Osteoblast (primary cell): ENCODE results near the gene MFSD6. TPM values are rescaled to one million over a fixed set of nuclear protein-coding genes. Genes with fewer than 3 reads are reported as not detected.

ENCODE experiments used
- DNase-seq: peaks from one replicate; pipeline ENCODE4 v3.0.0; 2011; ENCODE audit warnings: low spot score, mixed read lengths; ENCODE audit not compliant: insufficient read length; ENCODE audit errors: missing footprints
- H2AFZ ChIP-seq: 2 replicates; pipeline ENCODE4 v1.6.0; 2011; ENCODE audit warnings: mild to moderate bottlenecking, low read length
- H3K27ac ChIP-seq: 2 replicates; pipeline ENCODE4 v1.5.1; 2011; ENCODE audit warnings: mild to moderate bottlenecking, low read depth, low read length, moderate library complexity
- H3K27me3 ChIP-seq: 2 replicates; pipeline ENCODE4 v1.6.0; 2012; ENCODE audit warnings: mild to moderate bottlenecking, control low read depth, inconsistent platforms, low read length, moderate library complexity; ENCODE audit not compliant: insufficient read depth
- H3K36me3 ChIP-seq: 2 replicates; pipeline ENCODE4 v1.5.1; 2011; ENCODE audit warnings: mild to moderate bottlenecking, low read length, control low read depth, moderate library complexity; ENCODE audit not compliant: insufficient read depth
- H3K4me1 ChIP-seq: 2 replicates; pipeline ENCODE4 v1.5.1; 2011; ENCODE audit warnings: mild to moderate bottlenecking, low read length, control low read depth, moderate library complexity; ENCODE audit not compliant: insufficient read depth
- H3K4me2 ChIP-seq: 2 replicates; pipeline ENCODE4 v1.6.0; 2011; ENCODE audit warnings: mild to moderate bottlenecking, low read length; ENCODE audit not compliant: insufficient read depth
- H3K4me3 ChIP-seq: fragments of 200-600 bp; sonication (generic); 3 replicates; pipeline ENCODE4 v1.5.1; 2012; ENCODE audit warnings: mild to moderate bottlenecking, low read length, inconsistent platforms; ENCODE audit not compliant: insufficient read depth
- H3K79me2 ChIP-seq: 2 replicates; pipeline ENCODE4 v1.6.0; 2012; ENCODE audit warnings: mild to moderate bottlenecking, low read length, control low read depth, inconsistent platforms; ENCODE audit not compliant: insufficient read depth
- H3K9me3 ChIP-seq: 2 replicates; pipeline ENCODE4 v1.5.1; 2011; ENCODE audit warnings: low read depth, low read length, control low read depth
- H4K20me1 ChIP-seq: 2 replicates; pipeline ENCODE4 v1.6.0; 2012; ENCODE audit warnings: mild to moderate bottlenecking, low read length, control low read depth; ENCODE audit not compliant: insufficient read depth
- total RNA-seq: library from RNA; depleted of rRNA; stranded (reverse); fragments of >200 nt; gene quantifications from 2 replicates; pipeline ENCODE4 v1.2.3, GENCODE V29; 2012
- TF ChIP-seq, protein P1 (sequence below): IDR thresholded peaks from 2 replicates; pipeline ENCODE4 v1.5.1; 2011; ENCODE audit warnings: mild to moderate bottlenecking, low read depth, low read length, moderate library complexity; ENCODE audit errors: extremely low read depth

The MFSD6 gene
- total RNA-seq, 1 donor, result 11.2 TPM

DNA sequence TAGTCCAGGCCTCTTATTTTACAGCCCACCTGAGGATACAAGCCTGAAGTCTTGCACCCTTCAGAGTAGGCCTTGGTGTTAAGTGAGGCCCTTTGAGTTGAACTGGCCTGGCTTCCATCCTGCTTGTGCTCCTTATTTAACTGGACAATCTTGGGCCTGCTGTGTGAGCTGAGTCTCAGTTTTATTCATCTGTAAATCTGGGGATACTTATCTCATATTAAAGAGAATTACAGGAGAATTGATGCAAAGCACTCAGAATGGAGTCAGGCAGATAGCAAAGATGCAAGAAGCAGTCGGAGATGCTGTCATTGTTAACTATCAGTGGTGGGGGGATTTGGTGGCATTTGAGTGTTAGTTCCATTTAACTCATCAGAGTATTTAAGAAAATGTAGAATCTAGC lies 36.8 kb downstream of the MFSD6 start:
- Histone ChIP-seq H3K4me3 (no peak overlapping the region), H3K27ac (no peak overlapping the region), H3K79me2 (no peaks in the 10 kb centered on the region), H3K4me1 (peaks cover 7% of the 10 kb centered on the region), H3K9me3 (no peaks in the 10 kb centered on the region), H2AFZ (no peak overlapping the region), H3K36me3 (no peaks in the 10 kb centered on the region), H3K4me2 (no peak overlapping the region), H3K27me3 (no peaks in the 10 kb centered on the region), H4K20me1 (no peaks in the 10 kb centered on the region)
- TF ChIP-seq, protein P1, sequence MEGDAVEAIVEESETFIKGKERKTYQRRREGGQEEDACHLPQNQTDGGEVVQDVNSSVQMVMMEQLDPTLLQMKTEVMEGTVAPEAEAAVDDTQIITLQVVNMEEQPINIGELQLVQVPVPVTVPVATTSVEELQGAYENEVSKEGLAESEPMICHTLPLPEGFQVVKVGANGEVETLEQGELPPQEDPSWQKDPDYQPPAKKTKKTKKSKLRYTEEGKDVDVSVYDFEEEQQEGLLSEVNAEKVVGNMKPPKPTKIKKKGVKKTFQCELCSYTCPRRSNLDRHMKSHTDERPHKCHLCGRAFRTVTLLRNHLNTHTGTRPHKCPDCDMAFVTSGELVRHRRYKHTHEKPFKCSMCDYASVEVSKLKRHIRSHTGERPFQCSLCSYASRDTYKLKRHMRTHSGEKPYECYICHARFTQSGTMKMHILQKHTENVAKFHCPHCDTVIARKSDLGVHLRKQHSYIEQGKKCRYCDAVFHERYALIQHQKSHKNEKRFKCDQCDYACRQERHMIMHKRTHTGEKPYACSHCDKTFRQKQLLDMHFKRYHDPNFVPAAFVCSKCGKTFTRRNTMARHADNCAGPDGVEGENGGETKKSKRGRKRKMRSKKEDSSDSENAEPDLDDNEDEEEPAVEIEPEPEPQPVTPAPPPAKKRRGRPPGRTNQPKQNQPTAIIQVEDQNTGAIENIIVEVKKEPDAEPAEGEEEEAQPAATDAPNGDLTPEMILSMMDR, result no peak
- DNase-seq, result no peak

DNA sequence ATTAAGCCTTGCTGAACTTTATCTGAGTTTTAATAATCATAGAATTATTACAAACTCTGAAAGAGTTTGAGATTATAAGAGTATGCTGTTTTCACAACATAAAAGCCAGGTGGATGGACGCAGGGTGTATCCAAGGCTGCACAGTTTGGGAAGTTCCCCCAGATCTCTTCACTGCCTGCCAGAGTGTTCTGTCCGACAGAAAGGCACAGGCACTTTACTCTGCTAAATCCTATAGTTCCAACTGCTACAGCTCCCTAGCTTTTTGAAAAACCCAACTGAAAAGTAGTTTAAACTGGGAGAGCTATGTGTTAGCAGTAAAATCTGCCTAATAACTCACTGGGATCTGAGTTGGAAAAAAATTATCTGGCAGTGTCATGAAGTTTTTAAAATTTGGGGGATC lies 38.0 kb downstream of the MFSD6 start:
- Histone ChIP-seq H3K9me3 (no peaks in the 10 kb centered on the region), H3K36me3 (no peaks in the 10 kb centered on the region), H3K79me2 (no peaks in the 10 kb centered on the region), H2AFZ (no peak overlapping the region), H3K4me2 (no peak overlapping the region), H3K4me3 (no peak overlapping the region), H3K27me3 (no peaks in the 10 kb centered on the region), H3K27ac (no peak overlapping the region), H4K20me1 (no peaks in the 10 kb centered on the region), H3K4me1 (peaks cover 8% of the 10 kb centered on the region)
- TF ChIP-seq, protein P1, result no peak
- no peak for DNase-seq

DNA sequence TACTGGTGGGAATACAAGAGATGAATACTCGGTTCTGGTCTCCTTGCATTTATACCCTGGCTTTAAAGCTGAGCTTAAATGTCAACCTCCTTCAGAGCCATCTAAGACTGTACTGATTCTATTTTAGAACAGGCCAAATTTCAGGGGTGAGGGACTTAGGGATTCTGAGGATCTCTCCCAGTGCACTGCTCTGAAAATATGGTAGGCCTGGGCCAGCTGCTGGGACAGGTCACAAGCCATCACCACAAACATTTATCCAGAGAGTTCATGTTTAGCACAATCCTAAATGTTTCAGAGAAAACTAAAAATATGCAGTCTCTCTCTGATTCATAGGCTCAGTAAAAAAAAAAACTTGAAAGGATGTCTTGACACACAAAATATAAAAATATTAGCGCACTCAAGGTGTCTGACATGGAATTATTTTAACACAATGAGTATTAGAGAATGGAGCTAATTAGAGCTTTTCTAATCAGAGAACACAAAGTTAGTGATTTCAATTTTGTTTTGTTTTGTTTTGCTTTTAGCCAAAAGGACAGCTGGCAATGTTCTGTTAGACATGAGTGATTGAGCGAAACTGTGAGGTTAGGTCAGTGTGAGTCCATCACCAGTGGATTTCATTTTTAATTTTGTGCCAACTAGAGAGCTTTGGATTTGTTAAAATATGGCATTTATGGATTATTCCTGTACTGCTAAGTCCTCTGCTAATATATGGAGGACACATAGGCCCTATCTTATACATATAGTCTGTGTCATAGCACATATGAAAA lies 38.8 kb downstream of the MFSD6 start:
- H3K27ac ChIP-seq, result no peak overlapping the region
- no peaks in the 10 kb centered on the region for H3K79me2 ChIP-seq
- H3K36me3 ChIP-seq, result no peaks in the 10 kb centered on the region
- H3K4me2 ChIP-seq, result no peak overlapping the region
- TF ChIP-seq, protein P1, result no peak
- H4K20me1 ChIP-seq, result no peaks in the 10 kb centered on the region
- H3K4me3 ChIP-seq, result no peak overlapping the region
- no peak for DNase-seq
- H3K27me3 ChIP-seq, result no peaks in the 10 kb centered on the region
- no peak overlapping the region for H2AFZ ChIP-seq
- H3K4me1 ChIP-seq, result peaks cover 15% of the 10 kb centered on the region
- no peaks in the 10 kb centered on the region for H3K9me3 ChIP-seq

DNA sequence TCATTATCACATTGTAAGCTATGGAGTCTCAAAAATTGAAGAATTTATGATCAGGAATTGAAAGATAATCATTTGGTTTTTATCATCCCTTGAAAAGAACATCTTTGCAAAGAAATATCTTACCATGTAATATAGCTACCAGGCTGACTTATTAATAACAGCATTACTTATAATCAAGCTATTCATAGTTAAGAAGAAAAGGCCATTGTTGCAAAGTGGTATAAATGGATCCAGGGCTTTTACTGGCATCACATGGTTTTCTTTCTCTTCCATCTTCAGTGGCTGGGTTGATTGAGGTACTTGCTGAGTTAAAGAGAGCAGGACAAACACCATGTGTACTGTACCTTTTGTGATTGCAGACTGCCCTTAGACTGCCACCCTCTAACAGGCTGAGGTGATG lies 39.6 kb downstream of the MFSD6 start:
- Histone ChIP-seq H3K9me3 (no peaks in the 10 kb centered on the region), H3K36me3 (no peaks in the 10 kb centered on the region), H4K20me1 (no peaks in the 10 kb centered on the region), H3K4me2 (no peak overlapping the region), H3K4me1 (peaks cover 16% of the 10 kb centered on the region), H2AFZ (no peak overlapping the region), H3K27ac (no peak overlapping the region), H3K4me3 (no peak overlapping the region), H3K27me3 (no peaks in the 10 kb centered on the region), H3K79me2 (no peaks in the 10 kb centered on the region)
- no peak for DNase-seq
- TF ChIP-seq, protein P1, result no peak
